ENCODE measurements around the gene NMRK1. TPM values are rescaled to one million over a fixed set of nuclear protein-coding genes. Genes with fewer than 3 reads are reported as not detected.

Gene NMRK1
- total and polyA plus RNA-seq, 4 donors: 33.1 to 62.6 (median 36.6) TPM

DNA sequence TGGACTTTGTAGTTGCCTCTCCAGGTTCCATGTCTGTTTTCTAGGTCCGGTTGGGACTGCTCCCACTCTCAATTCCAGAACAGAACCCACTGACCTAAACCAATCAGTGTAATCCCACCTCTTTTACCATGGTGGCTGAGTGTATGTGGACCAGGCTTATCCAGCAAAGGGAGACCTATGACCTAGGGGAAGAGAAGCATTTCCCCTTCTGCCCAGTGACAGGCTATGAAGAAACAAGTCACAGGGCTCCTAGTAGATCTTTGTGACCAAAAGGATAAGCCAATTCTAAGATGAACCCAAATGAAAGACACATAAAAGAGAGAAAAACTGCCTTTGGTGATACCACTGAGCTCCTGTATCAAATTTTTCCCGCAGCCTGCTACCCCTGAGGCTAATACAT lies 6.3 kb downstream of the NMRK1 start:
- intact Hi-C loops (cut with DNase I): no loop called here
- Histone ChIP-seq H3K9me3 (ENCODE audit: control insufficient read depth, low read length) (no peaks in the 10 kb centered on the region), H3K27me3 (ENCODE audit: control insufficient read depth in 1 of 2, insufficient read depth in 2 of 2, low read length in 1 of 2) (no peaks in the 10 kb centered on the region), H3K36me3 (ENCODE audit: control insufficient read depth in 1 of 2, insufficient read depth in 2 of 2, low read length in 1 of 2) (peaks cover 0 to 3% of the 10 kb centered on the region in 2 donors), H3K4me1 (ENCODE audit: control insufficient read depth in 1 of 2, insufficient read depth in 2 of 2, low read length in 2 of 2) (no peaks in the 10 kb centered on the region), H3K27ac (ENCODE audit: low read depth in 1 of 2, low read length in 2 of 2) (no peak overlapping the region), H3K4me3 (ENCODE audit: low read length in 2 of 2) (no peak overlapping the region)
- DNase-seq (no peak), ATAC-seq (ENCODE audit: low FRiP score) (no peak)
- WGBS, 2 donors: 63 to 71% methylated on average over 2 of the region's 2 CpGs

DNA sequence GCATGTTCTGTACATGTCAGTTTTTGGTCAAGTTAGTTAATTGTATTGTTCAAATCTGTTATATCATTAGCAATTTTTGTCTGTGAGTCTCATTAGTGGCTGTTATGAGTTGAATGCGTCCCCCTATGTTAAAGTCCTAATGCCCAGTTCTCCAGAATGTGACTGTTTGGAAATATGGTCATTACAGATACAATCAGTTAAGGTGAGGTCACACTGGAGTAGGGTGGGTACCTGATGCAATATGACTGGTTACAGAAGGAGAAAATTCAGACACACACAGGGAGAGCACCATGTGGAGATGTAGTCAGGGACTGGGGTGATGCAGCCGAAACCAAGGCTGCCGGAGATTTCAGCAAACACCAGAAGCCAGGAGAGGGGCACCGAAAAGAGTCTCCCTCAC lies 15.1 kb downstream of the NMRK1 start:
- intact Hi-C loops (cut with DNase I): no loop called here
- H3K36me3 ChIP-seq (ENCODE audit: control insufficient read depth in 1 of 2, insufficient read depth in 2 of 2, low read length in 1 of 2): peaks cover 0 to 2% of the 10 kb centered on the region in 2 donors

DNA sequence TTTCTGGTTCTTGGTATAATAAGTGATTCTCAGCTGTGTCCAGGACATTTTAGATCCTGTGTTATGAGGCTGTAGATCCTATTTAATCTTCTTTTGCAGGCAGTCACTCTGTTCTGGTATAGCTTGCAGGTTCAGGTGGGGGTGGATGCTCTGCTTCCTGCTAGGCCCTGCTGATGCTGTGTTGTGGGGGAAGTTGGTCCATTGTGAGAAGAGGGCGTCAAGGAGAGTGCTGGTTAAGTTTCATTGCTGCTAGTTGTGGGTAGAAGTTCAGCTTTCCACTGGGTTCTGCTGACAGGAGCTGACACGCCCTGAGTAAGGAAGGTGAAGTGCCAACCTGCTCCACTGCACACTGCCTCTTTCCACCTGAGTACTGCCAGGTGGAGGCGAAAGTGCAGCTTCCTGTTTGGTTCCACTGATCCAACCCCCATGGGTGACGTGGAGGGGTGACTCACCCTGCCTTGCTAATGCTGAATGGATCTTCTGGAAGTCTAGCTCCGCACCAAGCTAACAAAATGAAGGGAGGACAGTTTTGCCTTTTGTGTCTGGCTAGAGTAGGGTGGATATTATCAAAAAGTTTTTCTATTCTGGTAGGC lies 16.3 kb downstream of the NMRK1 start:
- Histone ChIP-seq H3K36me3 (ENCODE audit: control insufficient read depth in 1 of 2, insufficient read depth in 2 of 2, low read length in 1 of 2) (peaks cover 2 to 3% of the 10 kb centered on the region in 2 donors), H3K27ac (ENCODE audit: low read depth in 1 of 2, low read length in 2 of 2) (no peak overlapping the region), H3K27me3 (ENCODE audit: control insufficient read depth in 1 of 2, insufficient read depth in 2 of 2, low read length in 1 of 2) (no peaks in the 10 kb centered on the region), H3K4me1 (ENCODE audit: control insufficient read depth in 1 of 2, insufficient read depth in 2 of 2, low read length in 2 of 2) (no peaks in the 10 kb centered on the region), H3K4me3 (ENCODE audit: low read length in 2 of 2) (no peak overlapping the region), H3K9me3 (ENCODE audit: control insufficient read depth, low read length) (no peaks in the 10 kb centered on the region)
- WGBS, 2 donors: 90 to 94% methylated on average over 5 of the region's 5 CpGs
- DNase-seq (no peak), ATAC-seq (ENCODE audit: low FRiP score) (no peak)
- intact Hi-C loops (cut with DNase I): no loop called here

More for the DNA sequence above, 15.1 kb downstream of the NMRK1 start:
- Histone ChIP-seq H3K9me3 (ENCODE audit: control insufficient read depth, low read length) (no peaks in the 10 kb centered on the region), H3K4me3 (ENCODE audit: low read length in 2 of 2) (no peak overlapping the region), H3K27ac (ENCODE audit: low read depth in 1 of 2, low read length in 2 of 2) (no peak overlapping the region), H3K27me3 (ENCODE audit: control insufficient read depth in 1 of 2, insufficient read depth in 2 of 2, low read length in 1 of 2) (no peaks in the 10 kb centered on the region), H3K4me1 (ENCODE audit: control insufficient read depth in 1 of 2, insufficient read depth in 2 of 2, low read length in 2 of 2) (no peaks in the 10 kb centered on the region)
- DNase-seq: no peak
- WGBS, 2 donors: 95 to 98% methylated on average over 4 of the region's 4 CpGs
- ATAC-seq (ENCODE audit: low FRiP score): no peak

DNA sequence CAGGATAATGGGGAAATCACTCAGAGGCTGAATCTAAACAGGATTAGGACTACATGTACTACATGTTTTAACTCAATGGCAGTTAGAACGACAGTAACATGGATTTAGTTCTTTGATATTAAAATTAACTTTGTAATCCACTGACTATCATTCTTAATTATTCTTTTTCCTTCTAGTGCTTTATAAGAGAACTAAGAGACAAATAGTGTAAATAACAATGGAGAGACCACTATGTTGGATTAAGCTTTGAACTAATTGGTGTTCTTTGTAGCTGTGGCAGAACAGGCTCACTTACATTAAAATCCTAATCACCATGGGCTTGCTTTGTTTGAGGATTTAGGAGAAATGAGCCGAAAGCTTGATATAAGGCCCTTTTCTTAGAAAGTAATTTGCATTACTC lies 18.8 kb downstream of the NMRK1 start:
- Histone ChIP-seq H3K4me1 (ENCODE audit: control insufficient read depth in 1 of 2, insufficient read depth in 2 of 2, low read length in 2 of 2) (peaks cover 0 to 4% of the 10 kb centered on the region in 2 donors), H3K36me3 (ENCODE audit: control insufficient read depth in 1 of 2, insufficient read depth in 2 of 2, low read length in 1 of 2) (peaks cover 2 to 3% of the 10 kb centered on the region in 2 donors), H3K27me3 (ENCODE audit: control insufficient read depth in 1 of 2, insufficient read depth in 2 of 2, low read length in 1 of 2) (no peaks in the 10 kb centered on the region), H3K9me3 (ENCODE audit: control insufficient read depth, low read length) (no peaks in the 10 kb centered on the region), H3K4me3 (ENCODE audit: low read length in 2 of 2) (no peak overlapping the region), H3K27ac (ENCODE audit: low read depth in 1 of 2, low read length in 2 of 2) (no peak overlapping the region)
- intact Hi-C loops (cut with DNase I): no loop called here
- no peak for ATAC-seq (ENCODE audit: low FRiP score)
- WGBS, 2 donors: 59 to 62% methylated on average over 2 of the region's 2 CpGs
- DNase-seq: no peak

DNA sequence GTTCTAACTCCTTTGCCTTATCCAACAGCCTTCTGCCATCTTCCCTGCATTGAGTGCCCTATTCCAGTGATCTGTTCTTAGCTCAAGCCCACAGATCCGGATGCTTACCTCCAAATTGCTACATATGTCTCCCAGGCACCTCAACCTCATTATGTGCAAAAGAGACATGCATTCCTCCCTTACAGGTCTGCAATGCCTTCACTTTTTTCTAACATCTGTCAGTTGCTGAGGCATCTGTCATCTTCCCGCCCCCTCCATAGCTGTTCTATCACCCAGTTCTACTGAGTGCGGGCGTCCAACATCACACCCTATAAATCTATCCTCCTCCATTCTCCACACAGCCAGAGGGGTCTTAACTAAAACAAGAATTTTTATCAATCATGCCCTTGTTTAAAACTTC lies 20.1 kb downstream of the NMRK1 start:
- intact Hi-C loops (cut with DNase I): no loop called here
- H3K9me3 ChIP-seq (ENCODE audit: control insufficient read depth, low read length): no peaks in the 10 kb centered on the region
- peaks cover 2 to 3% of the 10 kb centered on the region in 2 donors for H3K36me3 ChIP-seq (ENCODE audit: control insufficient read depth in 1 of 2, insufficient read depth in 2 of 2, low read length in 1 of 2)
- 87 to 94% methylated on average over 4 of the region's 4 CpGs for WGBS, 2 donors
- DNase-seq (no peak), ATAC-seq (ENCODE audit: low FRiP score) (no peak)
- H3K4me1 ChIP-seq (ENCODE audit: control insufficient read depth in 1 of 2, insufficient read depth in 2 of 2, low read length in 2 of 2): peaks cover 0 to 4% of the 10 kb centered on the region in 2 donors
- H3K27ac ChIP-seq (ENCODE audit: low read depth in 1 of 2, low read length in 2 of 2): no peak overlapping the region
- H3K27me3 ChIP-seq (ENCODE audit: control insufficient read depth in 1 of 2, insufficient read depth in 2 of 2, low read length in 1 of 2): no peaks in the 10 kb centered on the region
- H3K4me3 ChIP-seq (ENCODE audit: low read length in 2 of 2): no peak overlapping the region

DNA sequence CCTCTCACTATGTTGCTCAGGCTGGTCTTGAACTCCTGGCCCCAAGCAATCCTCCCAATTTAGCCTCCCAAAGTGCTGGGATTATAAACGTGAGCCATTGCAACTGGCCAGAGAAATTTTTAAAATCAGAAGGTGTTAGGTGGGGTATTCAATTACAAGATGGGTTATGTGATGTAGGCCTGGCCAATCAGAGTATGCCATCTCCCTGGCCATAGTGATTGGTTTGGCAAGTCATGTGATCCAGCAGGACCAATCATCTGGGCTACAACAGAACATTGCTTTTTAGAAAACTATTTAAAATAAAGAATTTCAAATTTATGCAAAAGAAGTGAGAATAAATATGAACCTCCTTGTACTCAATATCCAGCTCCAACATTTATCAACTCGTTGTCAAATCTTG lies 22.4 kb downstream of the NMRK1 start:
- 90 to 97% methylated on average over 2 of the region's 2 CpGs for WGBS, 2 donors
- no peak overlapping the region for H3K4me3 ChIP-seq (ENCODE audit: low read length in 2 of 2)
- H3K27me3 ChIP-seq (ENCODE audit: control insufficient read depth in 1 of 2, insufficient read depth in 2 of 2, low read length in 1 of 2): no peaks in the 10 kb centered on the region
- intact Hi-C loops (cut with DNase I): no loop called here
- DNase-seq: no peak
- peaks cover 3 to 5% of the 10 kb centered on the region in 2 donors for H3K36me3 ChIP-seq (ENCODE audit: control insufficient read depth in 1 of 2, insufficient read depth in 2 of 2, low read length in 1 of 2)
- H3K9me3 ChIP-seq (ENCODE audit: control insufficient read depth, low read length): no peaks in the 10 kb centered on the region
- ATAC-seq (ENCODE audit: low FRiP score): no peak
- H3K27ac ChIP-seq (ENCODE audit: low read depth in 1 of 2, low read length in 2 of 2): no peak overlapping the region
- H3K4me1 ChIP-seq (ENCODE audit: control insufficient read depth in 1 of 2, insufficient read depth in 2 of 2, low read length in 2 of 2): peaks cover 0 to 4% of the 10 kb centered on the region in 2 donors

DNA sequence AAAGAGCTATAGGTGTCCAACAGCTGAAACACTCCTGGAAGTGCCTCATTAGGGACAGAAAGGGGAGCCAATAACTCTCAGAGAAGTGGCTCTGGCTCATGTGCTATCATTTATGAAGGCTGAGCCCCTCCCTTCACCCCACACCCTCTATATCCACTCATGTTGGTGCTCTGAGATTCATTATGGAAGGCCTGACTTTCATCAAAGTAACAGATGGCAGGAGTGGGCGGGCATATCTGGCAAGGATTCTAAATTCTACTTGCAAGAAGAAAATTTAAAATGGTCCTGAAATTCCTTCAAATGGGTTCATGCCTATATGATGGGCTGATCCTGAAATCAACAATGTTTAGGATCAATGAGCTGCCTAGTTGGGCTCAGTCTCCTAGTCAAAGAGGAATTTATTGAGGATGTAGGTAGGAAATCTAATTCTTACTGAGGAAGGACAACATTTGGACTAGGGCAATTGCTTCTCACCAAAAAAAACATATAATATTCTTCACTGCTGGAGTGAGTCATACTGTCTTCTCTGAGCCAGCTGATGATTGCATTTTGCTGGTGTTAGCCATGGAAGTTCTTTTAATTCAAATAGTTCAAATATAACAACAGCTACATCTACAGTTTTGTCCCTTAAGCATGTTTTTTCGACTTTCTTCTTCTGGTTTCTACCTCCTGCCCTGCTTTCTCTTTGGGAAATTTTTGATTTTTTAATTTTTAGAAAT lies 23.5 kb downstream of the NMRK1 start:
- DNase-seq (no peak), ATAC-seq (ENCODE audit: low FRiP score) (no peak)
- Histone ChIP-seq H3K4me1 (ENCODE audit: control insufficient read depth in 1 of 2, insufficient read depth in 2 of 2, low read length in 2 of 2) (peaks cover 0 to 4% of the 10 kb centered on the region in 2 donors), H3K27me3 (ENCODE audit: control insufficient read depth in 1 of 2, insufficient read depth in 2 of 2, low read length in 1 of 2) (no peaks in the 10 kb centered on the region), H3K27ac (ENCODE audit: low read depth in 1 of 2, low read length in 2 of 2) (no peak overlapping the region), H3K4me3 (ENCODE audit: low read length in 2 of 2) (no peak overlapping the region), H3K36me3 (ENCODE audit: control insufficient read depth in 1 of 2, insufficient read depth in 2 of 2, low read length in 1 of 2) (peaks cover 3 to 5% of the 10 kb centered on the region in 2 donors), H3K9me3 (ENCODE audit: control insufficient read depth, low read length) (no peaks in the 10 kb centered on the region)
- intact Hi-C loops (cut with DNase I): no loop called here
- 41% methylated on average over 2 of the region's 2 CpGs for WGBS, 2 donors

DNA sequence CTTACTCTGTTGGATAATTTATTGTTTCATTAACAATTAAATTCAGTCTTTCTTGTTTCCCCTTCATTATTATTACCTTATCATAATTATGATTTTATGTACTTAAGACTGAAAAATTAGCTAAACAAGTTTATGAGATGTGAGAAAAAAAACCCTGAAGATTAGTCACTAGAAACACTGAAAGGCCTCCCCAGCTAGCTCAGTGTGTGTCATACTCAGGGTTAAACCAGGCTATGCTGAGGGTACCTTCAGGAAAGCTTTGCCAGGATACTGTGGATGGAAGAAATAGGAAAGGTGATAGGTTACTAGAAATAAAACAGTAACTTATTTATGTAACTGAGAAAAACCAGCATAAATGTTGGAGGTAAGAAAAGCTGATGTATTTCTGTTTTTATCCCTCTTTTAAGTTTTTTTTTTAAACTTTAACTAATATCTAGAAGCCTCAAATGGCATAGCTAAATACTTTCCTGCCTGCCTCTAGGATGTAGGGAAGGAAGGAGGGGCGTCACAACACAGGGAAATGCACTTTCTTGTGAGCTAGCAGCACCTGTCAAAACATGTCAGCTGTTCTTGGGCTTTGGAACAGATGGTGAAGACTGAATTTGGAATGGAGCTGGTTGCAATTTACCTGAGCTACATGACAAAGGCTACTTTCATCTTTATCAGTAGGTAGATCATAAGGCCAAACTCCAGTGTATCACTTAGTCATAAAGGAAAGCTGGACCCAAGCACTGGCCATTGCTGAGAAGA lies 24.2 kb downstream of the NMRK1 start:
- no peak for ATAC-seq (ENCODE audit: low FRiP score)
- no peaks in the 10 kb centered on the region for H3K27me3 ChIP-seq (ENCODE audit: control insufficient read depth in 1 of 2, insufficient read depth in 2 of 2, low read length in 1 of 2)
- 91 to 96% methylated on average over 1 of the region's 1 CpG for WGBS, 2 donors
- H3K27ac ChIP-seq (ENCODE audit: low read depth in 1 of 2, low read length in 2 of 2): no peak overlapping the region
- peaks cover 0 to 4% of the 10 kb centered on the region in 2 donors for H3K4me1 ChIP-seq (ENCODE audit: control insufficient read depth in 1 of 2, insufficient read depth in 2 of 2, low read length in 2 of 2)
- H3K4me3 ChIP-seq (ENCODE audit: low read length in 2 of 2): no peak overlapping the region
- no peaks in the 10 kb centered on the region for H3K9me3 ChIP-seq (ENCODE audit: control insufficient read depth, low read length)
- no peak for DNase-seq
- intact Hi-C loops (cut with DNase I): no loop called here
- peaks cover 3 to 5% of the 10 kb centered on the region in 2 donors for H3K36me3 ChIP-seq (ENCODE audit: control insufficient read depth in 1 of 2, insufficient read depth in 2 of 2, low read length in 1 of 2)
